GM12891 (cell line): ENCODE measurements around the gene ELOVL2.
"Not testable (repeated sequence)": the region's sequence is repeated elsewhere in the genome, so short reads cannot be mapped to it uniquely, and the experiment has no call there.

Source experiments
- DNase-seq: peaks from one replicate; pipeline ENCODE4 v3.0.0; 2011; ENCODE audit warnings: low spot score; ENCODE audit not compliant: insufficient read length
- FAIRE-seq: peaks from 2 replicates; lab custom pipeline; 2011; peaks lifted over from hg19 to GRCh38; lab: Jason Lieb, UNC
- PAX5 ChIP-seq: IDR thresholded peaks from 2 replicates; pipeline ENCODE4 v1.6.1; 2011; ENCODE audit warnings: low read length, moderate library complexity, mild to moderate bottlenecking; ENCODE audit not compliant: insufficient read depth, severe bottlenecking
- POLR2A ChIP-seq: IDR thresholded peaks from 2 replicates; pipeline ENCODE4 v1.6.1; 2011; ENCODE audit warnings: low read depth, low read length, control low read depth
- POLR2AphosphoS5 ChIP-seq: IDR thresholded peaks from 2 replicates; pipeline ENCODE4 v1.6.1; 2011; ENCODE audit warnings: low read depth, low read length, control low read depth
- POU2F2 ChIP-seq: IDR thresholded peaks from 2 replicates; pipeline ENCODE4 v1.6.1; 2011; ENCODE audit warnings: low read depth, mild to moderate bottlenecking, control low read depth, low read length, moderate library complexity
- SPI1 ChIP-seq: IDR thresholded peaks from 2 replicates; pipeline ENCODE4 v1.6.1; 2011; ENCODE audit warnings: low read depth, low read length, control low read depth
- TAF1 ChIP-seq: IDR thresholded peaks from 2 replicates; pipeline ENCODE4 v1.6.1; 2011; ENCODE audit warnings: low read depth, low read length, control low read depth

The ELOVL2 gene

GRCh38 chr6:11012976-11013720 is 31.0 kb downstream of the ELOVL2 start:
- TF ChIP-seq POU2F2 (no peak), POLR2A (no peak), TAF1 (no peak), PAX5 (no peak)
- no peak for FAIRE-seq
- DNase-seq, result no peak

DNA sequence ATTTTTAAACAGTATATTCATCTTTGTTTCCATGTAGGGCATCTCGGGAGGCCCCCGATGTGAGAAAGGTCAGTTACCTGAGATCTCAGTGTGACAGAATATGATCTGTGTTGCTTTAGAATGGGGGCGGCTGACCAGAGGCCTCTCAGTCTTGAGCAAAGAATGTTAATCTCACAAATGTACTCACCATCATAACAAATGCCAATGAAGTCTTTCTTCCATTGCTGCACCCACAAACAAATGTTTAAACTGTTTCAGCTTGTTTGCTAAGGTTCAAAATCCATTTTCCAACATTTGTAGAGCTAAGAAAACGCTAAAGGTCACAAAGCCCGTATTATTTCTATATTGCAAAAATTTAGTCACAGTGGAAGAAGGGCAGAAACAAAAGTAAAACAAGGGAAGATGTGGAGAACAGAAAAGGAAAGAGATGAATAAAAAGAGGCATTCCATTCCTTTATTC is 31.8 kb downstream of the ELOVL2 start:
- FAIRE-seq, result no peak
- TF ChIP-seq SPI1, result no peak
- DNase-seq, result no peak

DNA sequence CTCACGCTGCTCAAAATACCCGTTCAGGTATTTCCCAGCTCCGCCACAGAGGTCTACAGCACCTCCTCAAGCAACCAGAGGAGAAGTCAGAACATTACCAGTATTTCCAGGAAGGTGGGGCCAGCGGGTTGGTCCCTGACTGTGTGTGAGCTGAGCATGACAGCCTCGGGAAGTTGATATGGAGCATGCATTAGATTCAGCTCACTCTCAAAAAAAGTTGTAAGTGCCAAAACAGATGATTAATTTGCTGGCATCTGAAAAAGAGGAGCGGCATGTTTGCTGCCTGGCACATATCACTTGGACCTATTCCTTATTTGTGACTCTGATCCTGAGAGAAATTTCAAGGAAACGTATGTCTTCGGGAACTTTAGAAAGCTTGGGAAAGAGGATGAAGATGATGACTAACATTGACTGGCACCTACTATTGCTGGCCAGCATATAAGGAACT is 32.3 kb downstream of the ELOVL2 start:
- DNase-seq, result no peak
- no peak for TF ChIP-seq POLR2AphosphoS5
- TF ChIP-seq SPI1, result no peak
- no peak for TF ChIP-seq POLR2A
- no peak for TF ChIP-seq TAF1
- TF ChIP-seq PAX5, result no peak
- TF ChIP-seq POU2F2, result no peak
- FAIRE-seq, result no peak

DNA sequence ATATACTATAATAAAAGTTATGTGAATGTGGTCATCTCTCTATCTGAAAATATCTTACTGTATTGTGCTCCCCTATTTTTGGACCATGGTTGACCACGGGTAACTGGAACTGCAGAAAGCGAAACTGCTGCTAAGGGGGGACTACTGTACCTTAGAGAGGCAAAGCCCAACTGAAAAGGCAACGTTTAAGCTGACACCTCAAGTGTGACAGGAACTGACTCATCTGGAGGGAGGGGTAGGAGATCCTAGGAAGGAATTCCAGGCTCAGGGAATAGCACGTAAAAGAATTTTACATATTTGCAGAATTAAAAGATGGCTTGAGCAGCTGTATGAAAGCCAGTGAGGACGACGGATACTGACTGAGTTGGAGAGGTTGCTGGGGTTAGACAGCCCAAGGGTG is 34.8 kb downstream of the ELOVL2 start:
- no peak for FAIRE-seq

DNA sequence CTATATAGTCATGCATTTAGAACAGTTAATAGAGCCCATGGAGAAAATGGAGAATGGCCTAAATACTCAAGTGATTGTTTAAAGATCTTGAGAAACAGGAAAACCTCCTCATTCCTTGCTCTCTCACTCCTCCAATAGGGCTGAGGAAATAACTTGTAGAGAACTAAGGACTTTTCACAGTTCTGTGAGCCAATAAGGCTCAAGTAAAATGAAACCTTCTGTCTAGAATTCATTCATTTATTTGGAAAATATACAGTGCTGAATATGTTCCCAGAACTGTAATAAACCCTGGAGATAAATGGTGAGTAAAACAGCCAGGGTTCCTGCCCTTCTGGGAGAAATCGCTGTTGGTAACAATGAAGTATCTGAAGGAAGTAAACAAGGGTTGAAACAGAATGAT is 35.3 kb downstream of the ELOVL2 start:
- DNase-seq (no peak), FAIRE-seq (no peak)
- no peak for TF ChIP-seq SPI1
- TF ChIP-seq TAF1, result no peak
- no peak for TF ChIP-seq POLR2AphosphoS5
- TF ChIP-seq POU2F2, result no peak
- TF ChIP-seq PAX5, result no peak
- TF ChIP-seq POLR2A, result no peak

More for the DNA sequence above, 34.8 kb downstream of the ELOVL2 start:
- peak; percentile 18 for DNase-seq
- no peak for TF ChIP-seq PAX5
- no peak for TF ChIP-seq TAF1
- no peak for TF ChIP-seq POLR2A
- no peak for TF ChIP-seq POU2F2
- no peak for TF ChIP-seq SPI1
- no peak for TF ChIP-seq POLR2AphosphoS5

DNA sequence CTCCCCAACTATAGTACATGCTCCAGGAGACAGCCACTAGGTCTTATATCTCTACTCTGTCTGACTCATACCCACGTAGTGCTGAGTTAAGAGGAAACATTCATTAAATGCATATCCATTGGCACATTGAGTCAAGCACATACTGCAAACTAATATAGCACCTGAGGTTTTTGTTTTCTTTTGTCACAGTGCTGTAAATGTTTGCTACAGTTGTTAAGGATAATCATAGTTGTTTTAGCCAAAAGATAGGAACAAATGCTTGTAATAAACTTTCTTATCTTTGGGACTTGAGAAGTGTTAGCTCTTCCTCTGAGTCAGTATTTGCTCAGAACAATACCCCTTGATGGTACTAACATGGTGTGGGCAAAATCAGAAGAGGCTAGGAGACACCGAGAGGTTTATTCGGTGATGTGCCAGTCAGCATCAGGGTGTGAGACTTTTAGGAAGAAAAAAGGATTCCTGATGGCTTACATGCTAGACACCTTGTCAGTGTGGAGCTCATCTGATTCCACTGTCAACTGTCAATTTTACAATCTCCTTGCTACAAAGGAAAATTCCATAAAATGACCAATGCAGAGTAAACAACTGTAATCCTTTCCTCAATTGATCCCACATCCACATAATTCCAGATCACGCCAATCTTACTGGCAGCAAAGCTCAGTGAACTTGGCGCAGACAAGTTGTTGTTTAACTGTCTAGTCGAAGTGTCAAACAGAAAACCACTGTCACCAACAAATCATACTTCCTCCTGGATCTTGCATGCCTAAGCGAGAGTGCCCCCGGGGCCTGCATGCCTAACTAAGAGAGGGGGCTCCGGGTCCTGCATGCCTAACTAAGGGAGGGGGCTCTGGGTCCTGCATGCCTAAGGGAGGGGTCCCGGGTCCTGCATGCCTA is 36.1 kb downstream of the ELOVL2 start:
- FAIRE-seq (no peak), DNase-seq (no peak)
- TF ChIP-seq POU2F2 (no peak), SPI1 (no peak), POLR2AphosphoS5 (no peak), POLR2A (no peak), TAF1 (no peak), PAX5 (no peak)

GRCh38 chr6:11006061-11006460 is 38.0 kb downstream of the ELOVL2 start:
- TF ChIP-seq POLR2A (no peak), PAX5 (no peak), POLR2AphosphoS5 (no peak), SPI1 (no peak), TAF1 (no peak), POU2F2 (no peak)
- DNase-seq (no peak), FAIRE-seq (no peak)

GRCh38 chr6:11003297-11003696 is 40.8 kb downstream of the ELOVL2 start:
- DNase-seq, FAIRE-seq: not testable (repeated sequence)

DNA sequence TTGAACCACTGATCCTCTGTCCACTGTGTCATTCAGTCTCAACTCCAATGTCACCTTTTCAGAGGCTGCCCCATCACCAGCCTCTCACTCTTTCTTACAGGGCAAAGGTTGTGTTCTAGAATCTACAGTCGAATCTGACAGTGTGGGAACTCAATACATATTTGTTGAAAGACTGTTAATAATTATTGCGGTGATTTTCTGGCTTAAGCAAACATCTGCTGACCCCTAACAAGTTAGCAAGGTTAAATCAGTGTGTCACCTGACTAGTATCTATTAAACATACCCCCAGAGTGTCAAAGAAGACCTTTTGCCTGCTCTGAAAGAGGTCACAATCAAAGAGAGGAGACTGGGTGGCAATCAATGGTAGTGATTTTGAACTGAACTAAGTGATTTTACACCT is 41.9 kb downstream of the ELOVL2 start:
- no peak for FAIRE-seq
- no peak for DNase-seq
- no peak for TF ChIP-seq POLR2AphosphoS5

- FAIRE-seq, result no peak
- no peak for DNase-seq
- TF ChIP-seq POLR2AphosphoS5, result no peak
- TF ChIP-seq SPI1, result no peak
- TF ChIP-seq POLR2A, result no peak
- no peak for TF ChIP-seq POU2F2
- TF ChIP-seq PAX5, result no peak
- no peak for TF ChIP-seq TAF1
These were observed 44.1 kb downstream of the ELOVL2 start for GRCh38 chr6:10999994-11000393.
